Measurements from ENCODE around the gene ELL2. TPM values are rescaled to one million over a fixed set of nuclear protein-coding genes. Genes with fewer than 3 reads are reported as not detected.

The ELL2 gene
- total and polyA plus RNA-seq, 2 of the 13 experiments (the other 11 are each of a cell fraction or from before 2014, with no cell fraction given): 78.9 to 97.1 TPM

DNA sequence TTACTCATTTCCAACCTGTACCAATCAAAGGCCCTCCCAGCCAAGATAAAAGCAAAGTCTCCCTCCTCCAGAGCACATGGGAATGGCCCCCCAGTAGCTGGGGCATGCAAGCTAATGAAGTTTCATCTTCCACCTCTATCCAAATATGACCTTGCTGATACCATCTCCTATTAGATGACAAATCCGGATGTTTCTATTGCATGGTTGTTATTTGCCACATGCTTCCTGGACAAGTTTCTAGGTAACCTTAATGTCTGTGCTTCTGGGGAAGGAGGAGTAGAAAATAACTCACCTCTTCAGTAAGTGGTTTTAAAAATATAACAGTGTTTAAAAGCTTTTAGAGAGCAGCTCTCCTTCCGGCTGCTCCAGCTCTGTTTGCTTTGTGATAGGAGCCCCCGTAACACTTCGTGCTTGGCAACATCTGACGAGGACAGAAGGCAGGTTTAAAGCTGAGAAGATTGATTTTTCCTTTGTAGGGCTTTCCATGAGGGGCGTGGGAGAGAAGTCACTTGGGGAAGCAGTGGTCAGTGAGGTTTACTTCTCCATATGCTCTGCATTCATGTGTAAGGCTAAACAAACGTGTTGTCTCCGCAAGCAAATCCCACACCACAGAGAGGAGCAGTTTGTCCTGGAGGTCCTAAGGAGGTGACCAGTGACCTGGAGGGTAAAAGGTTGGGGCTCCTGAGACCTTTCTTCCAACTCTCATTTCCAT lies 98.8 kb downstream of the ELL2 start (continued):
- peak; percentile 45; the same call in 1 of the 2 replicates for TF ChIP-seq ZNF709 (CRISPR knock-in tag; IDR thresholded peaks at IDR 0.05)
- TF ChIP-seq, protein P1, sequence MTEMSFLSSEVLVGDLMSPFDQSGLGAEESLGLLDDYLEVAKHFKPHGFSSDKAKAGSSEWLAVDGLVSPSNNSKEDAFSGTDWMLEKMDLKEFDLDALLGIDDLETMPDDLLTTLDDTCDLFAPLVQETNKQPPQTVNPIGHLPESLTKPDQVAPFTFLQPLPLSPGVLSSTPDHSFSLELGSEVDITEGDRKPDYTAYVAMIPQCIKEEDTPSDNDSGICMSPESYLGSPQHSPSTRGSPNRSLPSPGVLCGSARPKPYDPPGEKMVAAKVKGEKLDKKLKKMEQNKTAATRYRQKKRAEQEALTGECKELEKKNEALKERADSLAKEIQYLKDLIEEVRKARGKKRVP (CRISPR knock-in tag; IDR thresholded peaks at IDR 0.05): peak in 1 of 2 experiments; percentile 88; a peak in 2 of 4 replicates
- no peak for TF ChIP-seq ESRRA (CRISPR knock-in tag; IDR thresholded peaks at IDR 0.05; ENCODE audit: low read depth)
- no peak for TF ChIP-seq PLRG1 (conservative IDR thresholded peaks at IDR 0.05)
- TF ChIP-seq ZFP36 (IDR thresholded peaks at IDR 0.05; ENCODE audit: borderline replicate concordance, low read depth, low read length, partially characterized antibody): no peak
- TF ChIP-seq ZNF451 (CRISPR knock-in tag; IDR thresholded peaks at IDR 0.05): no peak
- no peak for TF ChIP-seq ZNF616 (CRISPR knock-in tag; IDR thresholded peaks at IDR 0.05; ENCODE audit: low read depth)
- TF ChIP-seq ZNF331 (CRISPR knock-in tag; IDR thresholded peaks at IDR 0.05): no peak
- TF ChIP-seq ZNF598 (CRISPR knock-in tag; IDR thresholded peaks at IDR 0.05; ENCODE audit: borderline replicate concordance): no peak
- no peak for TF ChIP-seq REXO4 (CRISPR knock-in tag; IDR thresholded peaks at IDR 0.05; ENCODE audit: borderline replicate concordance)
- TF ChIP-seq SIX1 (CRISPR knock-in tag; IDR thresholded peaks at IDR 0.05; ENCODE audit: borderline replicate concordance): peak; percentile 90
- no peak for TF ChIP-seq AKAP8 (CRISPR knock-in tag; IDR thresholded peaks at IDR 0.05)
- TF ChIP-seq, protein P2, sequence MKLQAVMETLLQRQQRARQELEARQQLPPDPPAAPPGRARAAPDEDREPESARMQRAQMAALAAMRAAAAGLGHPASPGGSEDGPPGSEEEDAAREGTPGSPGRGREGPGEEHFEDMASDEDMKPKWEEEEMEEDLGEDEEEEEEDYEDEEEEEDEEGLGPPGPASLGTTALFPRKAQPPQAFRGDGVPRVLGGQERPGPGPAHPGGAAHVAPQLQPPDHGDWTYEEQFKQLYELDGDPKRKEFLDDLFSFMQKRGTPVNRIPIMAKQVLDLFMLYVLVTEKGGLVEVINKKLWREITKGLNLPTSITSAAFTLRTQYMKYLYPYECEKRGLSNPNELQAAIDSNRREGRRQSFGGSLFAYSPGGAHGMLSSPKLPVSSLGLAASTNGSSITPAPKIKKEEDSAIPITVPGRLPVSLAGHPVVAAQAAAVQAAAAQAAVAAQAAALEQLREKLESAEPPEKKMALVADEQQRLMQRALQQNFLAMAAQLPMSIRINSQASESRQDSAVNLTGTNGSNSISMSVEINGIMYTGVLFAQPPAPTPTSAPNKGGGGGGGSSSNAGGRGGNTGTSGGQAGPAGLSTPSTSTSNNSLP (IDR thresholded peaks at IDR 0.05; ENCODE audit: low read depth, low read length): peak; percentile 78
- TF ChIP-seq ZSCAN22 (CRISPR knock-in tag; IDR thresholded peaks at IDR 0.05): no peak
- no peak for TF ChIP-seq ZNF235 (CRISPR knock-in tag; IDR thresholded peaks at IDR 0.05; ENCODE audit: borderline replicate concordance)
- TF ChIP-seq CC2D1A (CRISPR knock-in tag; IDR thresholded peaks at IDR 0.05): no peak
- TF ChIP-seq ZNF747 (CRISPR knock-in tag; IDR thresholded peaks at IDR 0.05; ENCODE audit: borderline replicate concordance): no peak
- peak; percentile 86 for TF ChIP-seq ONECUT2 (CRISPR knock-in tag; IDR thresholded peaks at IDR 0.05)
- no peak for TF ChIP-seq ZBTB1 (CRISPR knock-in tag; IDR thresholded peaks at IDR 0.05; ENCODE audit: borderline replicate concordance)
- TF ChIP-seq ZNF558 (CRISPR knock-in tag; IDR thresholded peaks at IDR 0.05; ENCODE audit: borderline replicate concordance): no peak
- no peak for TF ChIP-seq SALL2 (CRISPR knock-in tag; IDR thresholded peaks at IDR 0.05)
- TF ChIP-seq CEBPG (CRISPR knock-in tag; IDR thresholded peaks at IDR 0.05): peak; percentile 82
- TF ChIP-seq MBNL3 (CRISPR knock-in tag; conservative IDR thresholded peaks at IDR 0.05): no peak
- TF ChIP-seq, protein P3, sequence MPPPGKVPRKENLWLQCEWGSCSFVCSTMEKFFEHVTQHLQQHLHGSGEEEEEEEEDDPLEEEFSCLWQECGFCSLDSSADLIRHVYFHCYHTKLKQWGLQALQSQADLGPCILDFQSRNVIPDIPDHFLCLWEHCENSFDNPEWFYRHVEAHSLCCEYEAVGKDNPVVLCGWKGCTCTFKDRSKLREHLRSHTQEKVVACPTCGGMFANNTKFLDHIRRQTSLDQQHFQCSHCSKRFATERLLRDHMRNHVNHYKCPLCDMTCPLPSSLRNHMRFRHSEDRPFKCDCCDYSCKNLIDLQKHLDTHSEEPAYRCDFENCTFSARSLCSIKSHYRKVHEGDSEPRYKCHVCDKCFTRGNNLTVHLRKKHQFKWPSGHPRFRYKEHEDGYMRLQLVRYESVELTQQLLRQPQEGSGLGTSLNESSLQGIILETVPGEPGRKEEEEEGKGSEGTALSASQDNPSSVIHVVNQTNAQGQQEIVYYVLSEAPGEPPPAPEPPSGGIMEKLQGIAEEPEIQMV (CRISPR knock-in tag; IDR thresholded peaks at IDR 0.05; ENCODE audit: low read depth): no peak
- TF ChIP-seq HMG20A (CRISPR knock-in tag; IDR thresholded peaks at IDR 0.05; ENCODE audit: borderline replicate concordance): peak; percentile 84; the same call in 1 of the 2 replicates
- TF ChIP-seq ISL2 (CRISPR knock-in tag; IDR thresholded peaks at IDR 0.05): peak; percentile 87
- TF ChIP-seq TRIM24 (CRISPR knock-in tag; IDR thresholded peaks at IDR 0.05): no peak
- TF ChIP-seq IRX3 (CRISPR knock-in tag; IDR thresholded peaks at IDR 0.05; ENCODE audit: borderline replicate concordance, low read depth): no peak
- TF ChIP-seq ZBTB38 (CRISPR knock-in tag; IDR thresholded peaks at IDR 0.05): no peak

All from HepG2 (cell line).